Retinal pigment epithelial cell (primary cell): Measurements from ENCODE around the gene RAB31.

Experiments
- DNase-seq: peaks from one replicate; pipeline ENCODE4 v3.0.0-alpha.2; 2010; ENCODE audit warnings: low read depth
- H3K4me3 ChIP-seq: 2 replicates; pipeline ENCODE4 v1.5.1; 2011; ENCODE audit warnings: mild to moderate bottlenecking, low read length, control low read depth, moderate library complexity
- TF ChIP-seq, protein P1 (sequence below): conservative IDR thresholded peaks from 2 replicates; pipeline ENCODE4 v1.5.1; 2011; ENCODE audit warnings: low read depth, low read length, control low read depth, inconsistent platforms

RAB31 gene

DNA sequence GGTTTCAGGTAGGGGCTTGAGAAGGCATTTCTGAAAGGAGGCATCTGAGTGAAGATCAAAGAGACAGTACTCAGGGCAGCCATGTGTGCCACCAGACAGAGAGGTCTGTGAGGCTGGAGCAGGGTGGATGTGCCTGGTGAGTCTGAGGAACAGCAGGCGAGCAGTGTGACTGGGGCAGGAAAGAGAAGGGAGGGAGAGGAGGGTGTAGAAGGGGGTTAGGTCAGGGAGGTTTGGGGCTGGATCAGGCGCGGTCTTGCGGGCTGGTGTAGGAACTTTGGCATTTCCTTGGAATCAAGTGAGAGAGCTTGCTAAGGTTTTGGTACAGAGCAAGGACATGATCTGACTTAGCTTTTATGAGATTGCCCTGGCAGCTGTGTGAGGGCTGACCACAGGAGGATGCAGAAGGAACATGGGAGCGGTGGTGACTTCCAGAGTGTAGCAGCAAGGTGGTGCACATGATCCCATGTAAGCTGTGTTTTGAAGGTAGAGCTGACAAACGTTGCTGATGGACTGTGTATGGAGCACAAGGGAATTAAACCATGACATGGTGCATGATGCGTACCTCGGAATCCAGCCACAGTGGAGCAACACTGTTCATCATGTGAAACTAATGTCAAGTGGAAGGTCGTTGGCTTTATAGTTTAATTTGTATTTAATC is 13.9 kb downstream of the RAB31 start:
- no peak for DNase-seq
- TF ChIP-seq, protein P1, sequence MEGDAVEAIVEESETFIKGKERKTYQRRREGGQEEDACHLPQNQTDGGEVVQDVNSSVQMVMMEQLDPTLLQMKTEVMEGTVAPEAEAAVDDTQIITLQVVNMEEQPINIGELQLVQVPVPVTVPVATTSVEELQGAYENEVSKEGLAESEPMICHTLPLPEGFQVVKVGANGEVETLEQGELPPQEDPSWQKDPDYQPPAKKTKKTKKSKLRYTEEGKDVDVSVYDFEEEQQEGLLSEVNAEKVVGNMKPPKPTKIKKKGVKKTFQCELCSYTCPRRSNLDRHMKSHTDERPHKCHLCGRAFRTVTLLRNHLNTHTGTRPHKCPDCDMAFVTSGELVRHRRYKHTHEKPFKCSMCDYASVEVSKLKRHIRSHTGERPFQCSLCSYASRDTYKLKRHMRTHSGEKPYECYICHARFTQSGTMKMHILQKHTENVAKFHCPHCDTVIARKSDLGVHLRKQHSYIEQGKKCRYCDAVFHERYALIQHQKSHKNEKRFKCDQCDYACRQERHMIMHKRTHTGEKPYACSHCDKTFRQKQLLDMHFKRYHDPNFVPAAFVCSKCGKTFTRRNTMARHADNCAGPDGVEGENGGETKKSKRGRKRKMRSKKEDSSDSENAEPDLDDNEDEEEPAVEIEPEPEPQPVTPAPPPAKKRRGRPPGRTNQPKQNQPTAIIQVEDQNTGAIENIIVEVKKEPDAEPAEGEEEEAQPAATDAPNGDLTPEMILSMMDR = no peak
- no peak overlapping the region for H3K4me3 ChIP-seq

DNA sequence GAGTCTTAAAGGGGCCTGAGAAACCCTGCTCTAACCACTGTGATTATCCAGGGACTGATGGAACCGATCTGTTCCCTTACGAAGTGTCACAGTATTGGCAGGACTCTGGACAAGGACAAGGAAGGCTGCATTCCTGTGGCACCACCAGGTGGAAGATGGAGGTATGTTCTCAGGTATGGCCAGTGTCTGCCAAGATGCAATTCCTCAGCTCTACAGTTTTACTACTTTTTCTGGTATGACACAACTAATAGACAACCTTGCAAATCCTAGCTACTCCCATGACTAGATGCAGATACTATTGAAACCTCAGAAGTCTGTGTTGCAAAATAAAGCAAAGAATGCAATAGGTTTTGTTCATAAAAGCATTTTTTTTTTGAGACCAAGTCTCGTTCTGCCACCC is 14.6 kb downstream of the RAB31 start:
- H3K4me3 ChIP-seq = no peak overlapping the region
- TF ChIP-seq, protein P1 = no peak
- no peak for DNase-seq

DNA sequence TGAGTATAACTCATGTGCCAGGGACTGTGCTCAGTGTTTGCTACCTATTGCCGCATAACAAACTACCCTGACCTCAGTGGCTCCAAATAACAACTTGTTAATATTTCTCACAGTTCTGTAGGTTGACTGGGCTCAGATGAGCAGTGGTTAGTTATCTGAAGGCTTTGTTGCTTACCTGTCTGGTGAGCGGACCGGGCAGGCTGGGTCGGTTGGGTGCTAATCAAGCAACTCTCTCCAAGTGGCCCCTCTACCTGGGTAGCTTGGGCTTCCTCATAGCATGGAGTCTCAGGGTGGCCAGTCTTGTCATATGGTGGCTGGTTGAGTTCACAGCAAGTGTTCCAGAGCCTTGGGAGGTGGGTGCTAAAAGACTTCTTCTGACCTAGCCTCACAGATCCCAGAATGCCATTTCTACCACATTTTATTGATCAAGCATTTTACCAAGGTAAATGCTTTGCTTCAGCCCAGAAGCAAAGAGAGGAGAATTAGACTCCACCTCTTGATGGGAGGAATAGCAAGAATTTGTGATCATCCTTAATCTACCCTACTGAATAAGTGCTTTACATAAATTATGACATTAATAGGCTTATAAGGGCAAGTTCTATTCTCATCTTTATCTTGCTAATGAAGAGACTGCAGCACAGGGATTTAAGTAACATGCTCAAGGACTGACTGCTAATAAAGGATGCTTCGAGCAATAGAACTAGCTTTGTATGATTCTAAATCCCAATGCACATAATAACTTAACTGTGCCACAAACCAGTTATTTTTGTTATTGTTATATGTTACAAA is 16.9 kb downstream of the RAB31 start:
- H3K4me3 ChIP-seq = no peak overlapping the region
- TF ChIP-seq, protein P1 = no peak
- DNase-seq = no peak

DNA sequence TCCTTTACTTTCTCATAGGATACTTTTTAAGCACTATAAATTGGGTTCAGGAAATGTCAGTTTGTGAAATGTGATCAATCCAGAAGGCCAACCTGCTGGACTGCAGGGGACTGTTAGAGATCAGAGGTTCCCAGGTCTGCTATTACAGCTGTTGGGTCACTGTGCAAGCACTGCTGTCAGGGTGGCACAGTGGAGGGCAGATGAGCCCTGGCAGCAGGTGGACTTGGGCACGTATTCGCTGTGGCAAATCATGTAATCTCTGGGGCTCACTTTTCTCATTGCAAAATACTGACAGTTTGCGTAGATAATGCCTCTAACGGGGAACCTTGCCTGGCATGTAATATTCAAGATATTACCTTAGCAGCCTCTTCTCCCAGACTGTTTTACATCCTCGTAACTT is 18.1 kb downstream of the RAB31 start:
- TF ChIP-seq, protein P1 = no peak
- no peak for DNase-seq
- no peak overlapping the region for H3K4me3 ChIP-seq

DNA sequence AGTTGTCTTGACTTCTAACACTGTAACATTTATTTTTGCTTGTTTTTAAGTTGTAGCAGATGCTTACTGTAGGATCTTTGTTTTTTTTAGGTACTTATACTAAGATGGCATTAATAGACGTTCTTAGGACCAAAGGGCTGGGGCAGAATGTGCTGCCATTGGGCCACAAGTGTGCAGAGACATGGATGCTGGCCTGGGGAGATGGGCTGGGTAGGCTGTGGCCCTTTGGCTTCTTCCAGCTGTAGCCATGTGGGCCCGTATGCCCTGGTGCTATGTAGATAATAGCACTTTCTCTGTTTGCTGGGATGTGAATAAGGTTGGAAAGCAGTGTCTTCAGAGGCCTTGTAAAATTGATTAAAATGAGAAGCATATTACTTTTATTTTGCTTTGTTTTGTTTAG is 18.8 kb downstream of the RAB31 start:
- DNase-seq = no peak
- TF ChIP-seq, protein P1 = no peak
- no peak overlapping the region for H3K4me3 ChIP-seq

DNA sequence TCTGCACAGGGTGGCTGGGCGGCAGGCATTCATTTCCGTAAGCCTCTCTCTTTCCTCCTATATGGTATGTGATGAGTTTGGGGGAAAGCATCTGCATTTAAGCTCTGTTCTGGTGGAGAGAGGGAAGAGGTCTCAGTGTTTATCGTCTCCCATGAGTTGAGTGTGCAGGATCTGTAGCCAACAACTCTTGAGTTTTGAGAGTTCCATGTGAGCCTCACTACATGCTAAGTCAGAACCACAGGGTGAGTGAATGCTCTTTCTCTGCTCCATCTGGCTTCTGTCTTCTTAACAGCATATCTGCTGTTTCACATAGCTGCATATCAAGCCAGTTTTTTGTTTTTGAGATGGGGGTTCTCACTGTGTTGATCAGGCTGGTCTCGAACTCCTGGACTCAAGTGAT is 22.7 kb downstream of the RAB31 start:
- TF ChIP-seq, protein P1 = no peak
- no peak overlapping the region for H3K4me3 ChIP-seq
- DNase-seq = no peak

DNA sequence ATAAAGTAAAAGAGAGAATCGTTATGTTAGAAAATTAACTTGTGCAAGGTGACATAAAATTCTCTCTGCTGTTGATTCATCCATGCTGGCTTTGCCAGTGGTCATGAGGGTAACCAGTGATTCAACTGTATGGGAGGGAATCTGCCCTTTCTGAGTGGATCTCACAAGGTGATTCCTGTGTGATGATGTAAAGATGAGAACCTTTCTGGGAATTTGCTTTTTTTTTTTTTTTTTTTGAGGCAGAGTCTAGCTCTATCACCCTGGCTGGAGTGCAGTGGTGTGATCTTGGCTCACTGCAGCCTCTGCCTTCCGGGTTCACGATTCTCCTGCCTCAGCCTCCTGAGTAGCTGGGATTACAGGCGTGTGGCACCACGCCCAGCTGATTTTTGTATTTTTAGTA is 23.3 kb downstream of the RAB31 start:
- no peak for DNase-seq
- H3K4me3 ChIP-seq = no peak overlapping the region
- TF ChIP-seq, protein P1 = no peak
